DND-41 (cell line): ENCODE data around the gene RYR2.

Experiments
- EZH2 ChIP-seq: IDR thresholded peaks from 3 replicates; pipeline ENCODE4 v1.6.1; 2012; ENCODE audit warnings: borderline replicate concordance, low read depth, mild to moderate bottlenecking, moderate library complexity, low read length, inconsistent platforms; ENCODE audit not compliant: severe bottlenecking
- TF ChIP-seq, protein P1 (sequence below): IDR thresholded peaks from 2 replicates; pipeline ENCODE4 v1.5.1; 2012; ENCODE audit warnings: borderline replicate concordance, low read length, moderate library complexity, mild to moderate bottlenecking; ENCODE audit not compliant: poor library complexity, severe bottlenecking; ENCODE audit errors: extremely low read depth

DNA sequence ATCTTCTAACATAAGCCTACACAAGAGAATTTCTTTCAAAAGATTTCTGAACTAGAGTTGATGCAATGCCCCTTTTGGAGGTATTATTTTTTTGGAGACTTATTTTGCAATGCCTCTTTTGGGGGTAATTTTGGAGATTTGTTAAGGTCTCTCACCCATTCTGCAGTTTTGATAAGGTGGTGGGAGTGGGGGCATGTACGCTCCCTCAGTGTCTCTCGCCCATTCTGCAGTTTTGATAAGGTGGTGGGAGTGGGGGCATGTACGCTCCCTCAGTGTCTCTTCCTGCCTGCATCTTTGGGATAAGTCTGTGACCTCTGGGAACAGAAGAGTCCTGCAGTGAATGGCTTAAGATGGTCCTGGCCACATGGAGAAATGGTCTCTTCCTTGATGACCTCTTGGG lies 536.6 kb downstream of the RYR2 start:
- TF ChIP-seq, protein P1, sequence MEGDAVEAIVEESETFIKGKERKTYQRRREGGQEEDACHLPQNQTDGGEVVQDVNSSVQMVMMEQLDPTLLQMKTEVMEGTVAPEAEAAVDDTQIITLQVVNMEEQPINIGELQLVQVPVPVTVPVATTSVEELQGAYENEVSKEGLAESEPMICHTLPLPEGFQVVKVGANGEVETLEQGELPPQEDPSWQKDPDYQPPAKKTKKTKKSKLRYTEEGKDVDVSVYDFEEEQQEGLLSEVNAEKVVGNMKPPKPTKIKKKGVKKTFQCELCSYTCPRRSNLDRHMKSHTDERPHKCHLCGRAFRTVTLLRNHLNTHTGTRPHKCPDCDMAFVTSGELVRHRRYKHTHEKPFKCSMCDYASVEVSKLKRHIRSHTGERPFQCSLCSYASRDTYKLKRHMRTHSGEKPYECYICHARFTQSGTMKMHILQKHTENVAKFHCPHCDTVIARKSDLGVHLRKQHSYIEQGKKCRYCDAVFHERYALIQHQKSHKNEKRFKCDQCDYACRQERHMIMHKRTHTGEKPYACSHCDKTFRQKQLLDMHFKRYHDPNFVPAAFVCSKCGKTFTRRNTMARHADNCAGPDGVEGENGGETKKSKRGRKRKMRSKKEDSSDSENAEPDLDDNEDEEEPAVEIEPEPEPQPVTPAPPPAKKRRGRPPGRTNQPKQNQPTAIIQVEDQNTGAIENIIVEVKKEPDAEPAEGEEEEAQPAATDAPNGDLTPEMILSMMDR: no peak
- TF ChIP-seq EZH2: no peak
